A673 (cell line): ENCODE measurements around the gene PCYT1B. TPM values are rescaled to one million over a fixed set of nuclear protein-coding genes. Genes with fewer than 3 reads are reported as not detected.
A peak's percentile ranks its signal among the peaks of the same experiment; 100 is the strongest.

ENCODE experiments used
- BruUV-seq: library from RNA; stranded (reverse); fragments of 400-500 nt; replicated peaks from 2 replicates; lab custom pipeline; 2021; lab: Mats Ljungman, UMichigan
- CTCF ChIA-PET: fragments of 300-600 bp; sonication (Branson Sonifier 250); formaldehyde crosslinking; loops from one replicate; lab custom pipeline; 2022; ENCODE audit warnings: antibody characterized with exemption; lab: Charles Lee
- POLR2A ChIA-PET: fragments of 300-600 bp; sonication (Branson Sonifier 250); formaldehyde crosslinking; loops from one replicate; lab custom pipeline; 2022; ENCODE audit warnings: antibody characterized with exemption; ENCODE audit not compliant: low non-redundant PET; lab: Charles Lee
- DNase-seq: peaks from one replicate; pipeline ENCODE4 v3.0.0-alpha.2; 2015; ENCODE audit warnings: low spot score
- H3K27ac ChIP-seq: fragments of 200-600 bp; sonication (generic); 2 replicates; pipeline ENCODE4 v1.5.1; 2016; ENCODE audit warnings: mixed run types, low read depth, mild to moderate bottlenecking, mixed read lengths, antibody characterized with exemption, low read length; ENCODE audit not compliant: poor library complexity, severe bottlenecking
- H3K27me3 ChIP-seq: fragments of 200-600 bp; sonication (generic); replicated peaks from 2 replicates; pipeline ENCODE4 v1.6.1; 2017; ENCODE audit warnings: mixed run types, low read depth, mild to moderate bottlenecking, mixed read lengths, antibody characterized with exemption, low read length; ENCODE audit not compliant: insufficient read depth, poor library complexity
- H3K36me3 ChIP-seq: fragments of 200-600 bp; sonication (generic); 2 replicates; pipeline ENCODE4 v1.6.1; 2016; ENCODE audit warnings: mixed run types, mild to moderate bottlenecking, mixed read lengths, antibody characterized with exemption, low read length; ENCODE audit not compliant: insufficient read depth, poor library complexity, severe bottlenecking
- H3K4me1 ChIP-seq: fragments of 200-600 bp; sonication (generic); 2 replicates; pipeline ENCODE4 v1.6.1; 2017; ENCODE audit warnings: mixed run types, mild to moderate bottlenecking, mixed read lengths, antibody characterized with exemption, low read length; ENCODE audit not compliant: insufficient read depth, poor library complexity, severe bottlenecking
- H3K4me3 ChIP-seq: fragments of 200-600 bp; sonication (generic); 2 replicates; pipeline ENCODE4 v1.5.1; 2016; ENCODE audit warnings: low read depth, mixed run types, mild to moderate bottlenecking, mixed read lengths, low read length; ENCODE audit not compliant: poor library complexity, severe bottlenecking
- H3K9me3 ChIP-seq: fragments of 200-600 bp; sonication (generic); 2 replicates; pipeline ENCODE4 v1.6.1; 2016; ENCODE audit warnings: mixed run types, low read depth, mild to moderate bottlenecking, mixed read lengths, antibody characterized with exemption, low read length; ENCODE audit not compliant: poor library complexity, severe bottlenecking
- EZH2 ChIP-seq: fragments of 200-600 bp; sonication (generic); IDR thresholded peaks from 2 replicates; pipeline ENCODE4 v1.6.1; 2017; ENCODE audit warnings: borderline replicate concordance, low read depth, mild to moderate bottlenecking, mixed read lengths, antibody characterized with exemption, low read length; ENCODE audit not compliant: poor library complexity, severe bottlenecking
- intact Hi-C: fragments of 100-400 bp; cut with micrococcal nuclease; formaldehyde crosslinking; loops from one replicate; pipeline ENCODE4 v1.10.0; 2022; ENCODE audit not compliant: unreplicated experiment
- total RNA-seq: library from RNA; stranded (reverse); gene quantifications from 2 replicates; pipeline ENCODE4 v1.2.3, GENCODE V29; 2021
- TF ChIP-seq, protein P1 (sequence below): fragments of 300-800, 200-600 bp; sonication (generic); conservative IDR thresholded peaks from 2 replicates; pipeline ENCODE4 v1.5.1; 2017; ENCODE audit warnings: low read depth, mild to moderate bottlenecking, antibody characterized with exemption, low read length, moderate library complexity, mixed read lengths

PCYT1B gene
- total RNA-seq, 1 experiment from 2014 or later = 3.6 TPM

GRCh38 chrX:24672701-24673190, 25.6 kb upstream of the PCYT1B start:
- intact Hi-C loops = no loop called here
- BruUV-seq = no TSS peak
- DNase-seq = no peak
- Histone ChIP-seq H3K27me3 (no peaks in the 10 kb centered on the region), H3K27ac (no peak overlapping the region), H3K4me3 (no peak overlapping the region), H3K36me3 (no peaks in the 10 kb centered on the region), H3K4me1 (no peaks in the 10 kb centered on the region), H3K9me3 (no peaks in the 10 kb centered on the region)
- TF ChIP-seq EZH2 = no peak
- ChIA-PET CTCF (no interaction called here), POLR2A (interaction anchor here (0.6 kb wide), 1 partner anchor 23 kb away, joined by 3 read pairs; no protein-coding TSS in a partner anchor)

GRCh38 chrX:24668111-24668510, 21.0 kb upstream of the PCYT1B start:
- ChIA-PET POLR2A (no interaction called here), CTCF (no interaction called here)
- H3K36me3 ChIP-seq = no peaks in the 10 kb centered on the region
- intact Hi-C loops = no loop called here
- no peak overlapping the region for H3K4me3 ChIP-seq
- no TSS peak for BruUV-seq
- DNase-seq = peak; percentile 23
- no peak for TF ChIP-seq EZH2
- TF ChIP-seq, protein P1, sequence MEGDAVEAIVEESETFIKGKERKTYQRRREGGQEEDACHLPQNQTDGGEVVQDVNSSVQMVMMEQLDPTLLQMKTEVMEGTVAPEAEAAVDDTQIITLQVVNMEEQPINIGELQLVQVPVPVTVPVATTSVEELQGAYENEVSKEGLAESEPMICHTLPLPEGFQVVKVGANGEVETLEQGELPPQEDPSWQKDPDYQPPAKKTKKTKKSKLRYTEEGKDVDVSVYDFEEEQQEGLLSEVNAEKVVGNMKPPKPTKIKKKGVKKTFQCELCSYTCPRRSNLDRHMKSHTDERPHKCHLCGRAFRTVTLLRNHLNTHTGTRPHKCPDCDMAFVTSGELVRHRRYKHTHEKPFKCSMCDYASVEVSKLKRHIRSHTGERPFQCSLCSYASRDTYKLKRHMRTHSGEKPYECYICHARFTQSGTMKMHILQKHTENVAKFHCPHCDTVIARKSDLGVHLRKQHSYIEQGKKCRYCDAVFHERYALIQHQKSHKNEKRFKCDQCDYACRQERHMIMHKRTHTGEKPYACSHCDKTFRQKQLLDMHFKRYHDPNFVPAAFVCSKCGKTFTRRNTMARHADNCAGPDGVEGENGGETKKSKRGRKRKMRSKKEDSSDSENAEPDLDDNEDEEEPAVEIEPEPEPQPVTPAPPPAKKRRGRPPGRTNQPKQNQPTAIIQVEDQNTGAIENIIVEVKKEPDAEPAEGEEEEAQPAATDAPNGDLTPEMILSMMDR = no peak
- H3K9me3 ChIP-seq = no peaks in the 10 kb centered on the region
- no peak overlapping the region for H3K27ac ChIP-seq
- no peaks in the 10 kb centered on the region for H3K4me1 ChIP-seq
- H3K27me3 ChIP-seq = no peaks in the 10 kb centered on the region

DNA sequence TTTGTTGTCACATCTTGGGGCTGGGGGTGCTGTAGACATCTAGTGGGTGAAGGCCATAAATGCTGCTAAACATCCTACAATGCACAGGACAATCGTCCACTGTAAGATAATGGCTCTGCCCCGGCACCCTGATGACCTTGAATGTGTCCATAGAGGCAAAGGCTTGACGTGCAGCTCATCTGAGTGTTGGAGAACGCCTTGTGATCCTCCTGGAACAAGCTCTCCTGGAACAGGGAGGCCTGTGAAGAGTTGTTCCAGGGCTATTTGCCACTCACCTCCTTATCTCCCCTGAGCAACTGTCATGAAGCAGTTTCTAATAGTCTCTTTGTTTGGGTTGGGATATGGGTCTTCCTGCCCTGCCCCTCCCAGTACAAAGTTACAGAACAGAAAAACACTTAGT, 15.2 kb upstream of the PCYT1B start:
- POLR2A ChIA-PET = no interaction called here

GRCh38 chrX:24661292-24661691, 14.1 kb upstream of the PCYT1B start:
- H3K9me3 ChIP-seq = no peaks in the 10 kb centered on the region
- ChIA-PET CTCF (no interaction called here), POLR2A (no interaction called here)
- no peak overlapping the region for H3K4me3 ChIP-seq
- no TSS peak for BruUV-seq
- H3K36me3 ChIP-seq = no peaks in the 10 kb centered on the region
- H3K27ac ChIP-seq = no peak overlapping the region
- intact Hi-C loops = no loop called here
- H3K27me3 ChIP-seq = no peaks in the 10 kb centered on the region
- H3K4me1 ChIP-seq = no peaks in the 10 kb centered on the region
- TF ChIP-seq EZH2 = no peak
- TF ChIP-seq, protein P1 = no peak
- no peak for DNase-seq

More for the DNA sequence above, 15.2 kb upstream of the PCYT1B start:
- CTCF ChIA-PET = no interaction called here
- Histone ChIP-seq H3K27me3 (no peaks in the 10 kb centered on the region), H3K9me3 (no peaks in the 10 kb centered on the region), H3K4me1 (no peaks in the 10 kb centered on the region), H3K27ac (no peak overlapping the region), H3K4me3 (no peak overlapping the region), H3K36me3 (no peaks in the 10 kb centered on the region)
- DNase-seq = no peak
- TF ChIP-seq, protein P1 = no peak
- TF ChIP-seq EZH2 = no peak
- no TSS peak for BruUV-seq
- intact Hi-C loops = no loop called here
